Thyroid gland (tissue), 4 donors: ENCODE data around the gene RAB27B.

Source experiments
- CTCF ChIP-seq, 6 experiments: fragments of 200-600 bp in 3 of 6; fragments of 450-650 bp in 3 of 6; sonication (generic) in 3 of 6; IDR thresholded peaks; one replicate each; pipeline ENCODE4 v1.5.1; 2016 to 2019; ENCODE audit warnings: antibody characterized with exemption in 6 of 6, mild to moderate bottlenecking in 2 of 6, inconsistent platforms in 1 of 6, moderate library complexity in 1 of 6
- POLR2A ChIP-seq, 2 donors: fragments of 450-650 bp; IDR thresholded peaks; one replicate each; pipeline ENCODE4 v1.6.1; 2017; ENCODE audit warnings: antibody characterized with exemption in 2 of 2, mild to moderate bottlenecking in 2 of 2, moderate library complexity in 1 of 2

- TF ChIP-seq CTCF (IDR thresholded peaks at IDR 0.05) (no peak), POLR2A (IDR thresholded peaks at IDR 0.05) (no peak)
Observed at GRCh38 chr18:54875063-54875462, 46.8 kb downstream of the RAB27B start.
